Measurements from ENCODE around the gene PLCL2.

DNA sequence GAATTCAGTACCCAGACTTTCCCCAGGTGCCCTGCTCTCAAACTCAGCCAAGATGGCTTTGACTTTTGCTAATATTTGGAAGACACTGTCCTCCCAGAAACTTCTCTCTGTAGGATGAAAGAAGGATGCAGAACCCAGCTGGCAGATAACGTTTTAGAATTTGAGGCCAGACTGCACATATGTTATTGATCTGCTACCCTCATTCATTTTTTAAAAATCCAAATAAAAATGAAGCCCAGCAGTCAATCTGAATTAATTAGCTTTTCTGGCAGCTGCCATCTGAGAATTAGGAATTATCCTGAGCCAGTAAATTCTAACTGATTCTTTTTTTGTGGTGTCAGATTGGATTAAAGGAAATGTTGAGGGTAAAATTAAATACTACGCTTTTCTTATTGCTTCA lies 236.6 kb downstream of the PLCL2 start:
- TF ChIP-seq EZH2 (IDR thresholded peaks at IDR 0.05; ENCODE audit: low read depth, unreplicated experiment) (no peak), EZH2phosphoT487 (IDR thresholded peaks at IDR 0.05; ENCODE audit: unreplicated experiment) (no peak), POLR2AphosphoS5 (IDR thresholded peaks at IDR 0.05; ENCODE audit: low read depth) (no peak)
- TF ChIP-seq, protein P1, sequence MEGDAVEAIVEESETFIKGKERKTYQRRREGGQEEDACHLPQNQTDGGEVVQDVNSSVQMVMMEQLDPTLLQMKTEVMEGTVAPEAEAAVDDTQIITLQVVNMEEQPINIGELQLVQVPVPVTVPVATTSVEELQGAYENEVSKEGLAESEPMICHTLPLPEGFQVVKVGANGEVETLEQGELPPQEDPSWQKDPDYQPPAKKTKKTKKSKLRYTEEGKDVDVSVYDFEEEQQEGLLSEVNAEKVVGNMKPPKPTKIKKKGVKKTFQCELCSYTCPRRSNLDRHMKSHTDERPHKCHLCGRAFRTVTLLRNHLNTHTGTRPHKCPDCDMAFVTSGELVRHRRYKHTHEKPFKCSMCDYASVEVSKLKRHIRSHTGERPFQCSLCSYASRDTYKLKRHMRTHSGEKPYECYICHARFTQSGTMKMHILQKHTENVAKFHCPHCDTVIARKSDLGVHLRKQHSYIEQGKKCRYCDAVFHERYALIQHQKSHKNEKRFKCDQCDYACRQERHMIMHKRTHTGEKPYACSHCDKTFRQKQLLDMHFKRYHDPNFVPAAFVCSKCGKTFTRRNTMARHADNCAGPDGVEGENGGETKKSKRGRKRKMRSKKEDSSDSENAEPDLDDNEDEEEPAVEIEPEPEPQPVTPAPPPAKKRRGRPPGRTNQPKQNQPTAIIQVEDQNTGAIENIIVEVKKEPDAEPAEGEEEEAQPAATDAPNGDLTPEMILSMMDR (conservative IDR thresholded peaks at IDR 0.05; ENCODE audit: low read depth in 2 of 2) = no peak

All from GM23338 (cell line).